Body of pancreas (tissue), 4 donors: Measurements from ENCODE around the gene AP3D1. TPM values are rescaled to one million over a fixed set of nuclear protein-coding genes. Genes with fewer than 3 reads are reported as not detected.
"Not testable (repeated sequence)": the region's sequence is repeated elsewhere in the genome, so short reads cannot be mapped to it uniquely, and the experiment has no call there.

Experiments used
- ATAC-seq: fragments of 150-250 bp; one replicate; pipeline ENCODE4 v1.9.1; 2016
- DNase-seq, 4 donors: peaks; one replicate each; pipeline ENCODE4 v3.0.0-alpha.2; 2019
- H3K27ac ChIP-seq, 4 donors: fragments of 200-600 bp; sonication (generic); 1 replicate in 3 of 4; 2 replicates in 1 of 4; pipeline versions ENCODE4 v1.5.1 to v1.6.1; 2016 to 2019; ENCODE audit warnings: mild to moderate bottlenecking in 1 of 4, mixed read lengths in 1 of 4, moderate library complexity in 1 of 4
- H3K27me3 ChIP-seq, 2 donors: fragments of 200-600 bp; sonication (generic); one replicate each; pipeline ENCODE4 v1.6.0; 2016; ENCODE audit warnings: mild to moderate bottlenecking in 1 of 2
- H3K36me3 ChIP-seq, 2 donors: fragments of 200-600 bp; sonication (generic); replicated peaks in 1 of 2; 2 replicates each; pipeline ENCODE4 v1.5.1; 2016; ENCODE audit warnings: low read depth in 2 of 2; ENCODE audit not compliant: insufficient read depth in 1 of 2
- H3K4me1 ChIP-seq: fragments of 200-600 bp; sonication (generic); one replicate; pipeline ENCODE4 v1.6.0; 2016
- H3K4me3 ChIP-seq, 2 donors: fragments of 200-600 bp; sonication (generic); 1 replicate in 1 of 2; 2 replicates in 1 of 2; pipeline ENCODE4 v1.5.1; 2016 to 2019
- H3K9me3 ChIP-seq, 3 donors: fragments of 200-600 bp; sonication (generic); 1 replicate in 2 of 3; 2 replicates in 1 of 3; pipeline ENCODE4 v1.5.1; 2016
- CTCF ChIP-seq, 7 experiments: fragments of 450-650 bp in 4 of 7; fragments of 200-600 bp in 3 of 7; sonication (generic) in 3 of 7; IDR thresholded peaks; one replicate each; pipeline ENCODE4 v1.5.1; 2016 to 2019; ENCODE audit warnings: antibody characterized with exemption in 7 of 7
- POLR2A ChIP-seq, 3 donors: fragments of 450-650 bp; IDR thresholded peaks; one replicate each; pipeline ENCODE4 v1.6.1; 2016; ENCODE audit warnings: antibody characterized with exemption in 3 of 3, mild to moderate bottlenecking in 2 of 3
- WGBS, 2 donors: methylation state at CpG; one replicate each; pipeline ENCODE4 v1.1.5; 2017; 5-methylcytosine and 5-hydroxymethylcytosine counted together
- intact Hi-C: fragments of 100-400 bp; cut with DNase I; formaldehyde crosslinking; loops from one replicate; pipeline ENCODE4 v1.15.1; 2023
- total RNA-seq, 2 donors: library from RNA; depleted of rRNA; stranded (reverse); fragments of >200 nt; gene quantifications; one replicate each; pipeline ENCODE4 v1.1.0, GENCODE V29; 2016

AP3D1 gene
- 100 to 1,000 TPM in 1 of 2 donors, 10 to 100 TPM in 1; 77.0 to 124 TPM for total RNA-seq

- peak within 1 kb of the TSS; percentile 94 to 98 for H3K4me3 ChIP-seq
- peak; percentile 100 for DNase-seq
- TF ChIP-seq CTCF (IDR thresholded peaks at IDR 0.05) (peak in 1 of 7 experiments; percentile 6), POLR2A (IDR thresholded peaks at IDR 0.05) (peak in 1 of 3 donors; percentile 38)
- intact Hi-C loops: loop anchor here (10.0 kb wide), 1 partner anchor 233 kb away; no protein-coding TSS in a partner anchor
- H3K36me3 ChIP-seq: no peaks in the 10 kb centered on the region
- H3K4me1 ChIP-seq: peaks cover 38% of the 10 kb centered on the region
- peak within 1 kb of the TSS; percentile 83 to 89 (median 86) for H3K27ac ChIP-seq
- no peaks in the 10 kb centered on the region for H3K9me3 ChIP-seq
- peak; percentile 93 for ATAC-seq
- WGBS, 2 donors: 1 to 10% methylated on average over 6 to 39 of the region's 74 CpGs
- no peaks in the 10 kb centered on the region for H3K27me3 ChIP-seq
These were observed at the start of gene AP3D1 for GRCh38 chr19:2151339-2152229. TSS of gene AP3D1 (minus strand) at chr19:2151566. CDS start at chr19:2151334, 232 bp downstream.

- 94 to 97% methylated on average over 39 to 50 of the region's 50 CpGs for WGBS, 2 donors
- H3K36me3 ChIP-seq, H3K4me1 ChIP-seq, intact Hi-C loops, H3K27ac ChIP-seq, DNase-seq, ATAC-seq, H3K27me3 ChIP-seq, H3K9me3 ChIP-seq, H3K4me3 ChIP-seq: not testable (repeated sequence)
These were observed 49.4 kb upstream of the AP3D1 start for GRCh38 chr19:2200624-2201294.

- intact Hi-C loops: no loop called here
- no peak for ATAC-seq
- Histone ChIP-seq H3K36me3 (peaks cover under 1 to 7% of the 10 kb centered on the region in 2 donors), H3K27me3 (no peaks in the 10 kb centered on the region), H3K4me1 (no peaks in the 10 kb centered on the region), H3K27ac (no peak overlapping the region), H3K9me3 (no peaks in the 10 kb centered on the region), H3K4me3 (no peak overlapping the region)
- DNase-seq: no peak
- WGBS, 2 donors: 92 to 96% methylated on average over 22 to 30 of the region's 37 CpGs
- TF ChIP-seq CTCF (IDR thresholded peaks at IDR 0.05): no peak
- TF ChIP-seq POLR2A (IDR thresholded peaks at IDR 0.05): no peak
These were observed 48.7 kb upstream of the AP3D1 start for GRCh38 chr19:2199861-2200623.

- Histone ChIP-seq H3K27me3 (no peaks in the 10 kb centered on the region), H3K36me3 (peaks cover 6 to 7% of the 10 kb centered on the region in 2 donors), H3K4me1 (no peaks in the 10 kb centered on the region), H3K27ac (no peak overlapping the region), H3K9me3 (no peaks in the 10 kb centered on the region), H3K4me3 (no peak overlapping the region)
- DNase-seq: no peak
- ATAC-seq: no peak
- WGBS, 2 donors: 73 to 93% methylated on average over 2 to 9 of the region's 18 CpGs
- peak in 1 of 7 experiments; percentile 3 for TF ChIP-seq CTCF (IDR thresholded peaks at IDR 0.05)
- no peak for TF ChIP-seq POLR2A (IDR thresholded peaks at IDR 0.05)
- intact Hi-C loops: no loop called here
These were observed 47.8 kb upstream of the AP3D1 start for GRCh38 chr19:2199215-2199614.
